GM12872 (cell line): Measurements from ENCODE around the gene KRT77.

Experiments
- CTCF ChIP-seq: IDR thresholded peaks from 3 replicates; pipeline ENCODE4 v1.5.1; 2011; ENCODE audit warnings: low read depth, mild to moderate bottlenecking, low read length, moderate library complexity; ENCODE audit not compliant: insufficient read depth

Gene KRT77

GRCh38 chr12:52691076-52691840 lies 12.1 kb downstream of the KRT77 start:
- TF ChIP-seq CTCF = no peak

- TF ChIP-seq CTCF = no peak
These were observed 12.8 kb downstream of the KRT77 start for GRCh38 chr12:52690351-52691075.

- TF ChIP-seq CTCF = no peak
These were observed 13.4 kb downstream of the KRT77 start for GRCh38 chr12:52689936-52690335.

GRCh38 chr12:52689239-52689638 lies 14.1 kb downstream of the KRT77 start:
- TF ChIP-seq CTCF = no peak

GRCh38 chr12:52688481-52688880 lies 14.8 kb downstream of the KRT77 start:
- TF ChIP-seq CTCF = no peak

GRCh38 chr12:52687497-52688385 lies 15.6 kb downstream of the KRT77 start:
- TF ChIP-seq CTCF = no peak

GRCh38 chr12:52686756-52687487 lies 16.4 kb downstream of the KRT77 start:
- TF ChIP-seq CTCF = no peak
